Activated T-helper 2 cell treated with anti-CD3 and anti-CD28 coated beads, Interferon-gamma antibody, Interleukin-2, Interleukin-4, amounts not matched to agents 10 μg/mL and 5 μg/mL and 100 μg/mL, durations not matched to agents 14 hours and 24 hours and 36 hours (primary cell): ENCODE data around the gene PRSS1. TPM values are rescaled to one million over a fixed set of nuclear protein-coding genes. Genes with fewer than 3 reads are reported as not detected.
"Not testable (repeated sequence)": the region's sequence is repeated elsewhere in the genome, so short reads cannot be mapped to it uniquely, and the experiment has no call there.

ENCODE experiments used
- DNase-seq: peaks from one replicate; pipeline ENCODE4 v3.0.0; 2021; ENCODE audit warnings: low spot score
- H3K27ac Mint-ChIP-seq: one replicate; pipeline ENCODE4 v1.8.0; 2021; ENCODE audit warnings: mixed read lengths
- H3K27me3 Mint-ChIP-seq: one replicate; pipeline ENCODE4 v1.8.0; 2021; ENCODE audit warnings: low read depth, mixed read lengths
- H3K36me3 Mint-ChIP-seq: one replicate; pipeline ENCODE4 v1.8.0; 2021; ENCODE audit warnings: low read depth, mixed read lengths
- H3K4me1 Mint-ChIP-seq: one replicate; pipeline ENCODE4 v1.8.0; 2021; ENCODE audit warnings: low read depth, mixed read lengths
- H3K4me3 Mint-ChIP-seq: one replicate; pipeline ENCODE4 v1.8.0; 2021; ENCODE audit warnings: low read depth, mild to moderate bottlenecking, moderate library complexity, mixed read lengths
- H3K9me3 Mint-ChIP-seq: one replicate; pipeline ENCODE4 v1.8.0; 2021; ENCODE audit warnings: mixed read lengths
- intact Hi-C: fragments of 100-400 bp; cut with micrococcal nuclease; formaldehyde crosslinking; loops from one replicate; pipeline ENCODE4 v1.15.1; 2023
- total RNA-seq: library from RNA; stranded (reverse); gene quantifications from 2 replicates; pipeline ENCODE4 v1.2.3, GENCODE V29; 2022

PRSS1 gene
- total RNA-seq, 1 donor from 2014 or later, result not detected

DNA sequence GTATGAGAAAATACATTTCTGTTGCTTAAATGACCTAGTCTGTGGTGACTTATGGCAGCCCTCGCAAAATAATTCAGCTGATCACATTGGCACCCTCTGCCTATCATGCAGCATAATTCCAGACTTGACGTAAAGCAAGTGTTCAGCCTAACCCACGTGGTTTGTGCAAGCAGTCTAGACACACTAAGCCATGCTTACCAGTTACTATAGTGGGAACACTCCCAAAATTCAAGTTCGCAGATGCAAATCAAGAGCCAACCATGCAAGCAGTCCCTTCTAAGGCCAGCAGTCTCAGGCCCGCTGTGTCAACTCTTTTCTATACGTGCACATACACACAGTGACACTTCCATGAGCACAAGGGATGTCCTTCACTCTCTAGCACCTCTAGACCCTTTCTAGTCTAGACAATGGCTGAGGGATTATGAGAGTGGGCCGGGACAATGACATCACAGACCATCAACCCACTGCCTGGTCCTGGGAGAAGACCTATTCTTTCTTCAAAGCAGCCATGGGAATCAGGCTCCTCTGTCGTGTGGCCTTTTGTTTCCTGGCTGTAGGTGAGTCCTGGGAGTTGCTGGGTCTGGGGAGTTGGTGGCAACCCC lies 29.0 kb upstream of the PRSS1 start:
- Mint-ChIP-seq H3K27ac (no peak overlapping the region), H3K9me3 (no peaks in the 10 kb centered on the region), H3K27me3 (no peaks in the 10 kb centered on the region), H3K4me3 (peak overlapping the region; percentile 49), H3K4me1 (peaks cover 39% of the 10 kb centered on the region), H3K36me3 (no peaks in the 10 kb centered on the region)
- DNase-seq, result no peak
- intact Hi-C loops, result no loop called here

DNA sequence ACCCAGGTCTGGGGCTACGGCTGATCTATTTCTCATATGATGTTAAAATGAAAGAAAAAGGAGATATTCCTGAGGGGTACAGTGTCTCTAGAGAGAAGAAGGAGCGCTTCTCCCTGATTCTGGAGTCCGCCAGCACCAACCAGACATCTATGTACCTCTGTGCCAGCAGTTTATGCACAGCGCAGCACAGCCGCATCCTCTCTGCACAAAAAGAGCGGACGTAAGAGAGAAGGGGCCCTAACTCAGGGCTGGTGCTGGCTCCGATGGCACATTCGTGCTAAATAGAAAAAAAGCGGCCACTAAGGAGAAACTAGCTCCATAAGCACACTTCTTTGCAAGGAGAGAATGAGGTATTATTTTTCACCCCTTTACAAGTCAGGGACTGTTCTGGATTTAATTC lies 28.3 kb upstream of the PRSS1 start:
- no peak for DNase-seq
- Mint-ChIP-seq H3K4me3 (peak overlapping the region; percentile 49), H3K4me1 (peaks cover 36% of the 10 kb centered on the region), H3K27ac (no peak overlapping the region), H3K27me3 (no peaks in the 10 kb centered on the region), H3K36me3 (no peaks in the 10 kb centered on the region), H3K9me3 (no peaks in the 10 kb centered on the region)
- intact Hi-C loops, result no loop called here

DNA sequence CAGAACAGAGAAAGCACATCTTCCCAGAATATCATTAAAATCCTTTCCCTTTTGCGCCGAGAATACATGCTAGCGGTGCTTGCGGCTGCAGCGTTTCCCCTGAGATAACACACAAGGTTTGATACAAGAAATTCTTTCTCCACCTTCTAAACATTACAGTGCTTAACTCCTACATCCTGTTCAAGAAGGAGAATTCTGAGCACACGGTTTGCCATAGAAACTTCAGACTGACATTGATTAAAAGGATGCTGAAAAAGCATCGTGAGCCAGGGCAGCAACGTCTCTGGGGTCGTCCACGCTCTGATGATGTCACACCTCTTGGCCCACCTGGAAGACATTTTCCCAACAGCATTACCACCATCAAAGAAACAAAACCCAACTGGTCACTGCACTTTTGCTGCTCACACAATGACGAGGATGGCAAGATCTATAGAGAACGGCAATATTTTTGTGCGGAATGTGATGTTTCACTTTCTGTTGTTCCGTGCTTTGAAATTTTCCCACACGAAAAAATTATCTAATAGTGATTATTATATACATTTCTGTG lies 27.0 kb upstream of the PRSS1 start:
- Mint-ChIP-seq H3K4me3 (peak overlapping the region; percentile 64), H3K27me3 (no peaks in the 10 kb centered on the region), H3K4me1 (peaks cover 24% of the 10 kb centered on the region), H3K9me3 (no peaks in the 10 kb centered on the region), H3K27ac (peak overlapping the region; percentile 12), H3K36me3 (no peaks in the 10 kb centered on the region)
- DNase-seq, result no peak
- intact Hi-C loops, result no loop called here

DNA sequence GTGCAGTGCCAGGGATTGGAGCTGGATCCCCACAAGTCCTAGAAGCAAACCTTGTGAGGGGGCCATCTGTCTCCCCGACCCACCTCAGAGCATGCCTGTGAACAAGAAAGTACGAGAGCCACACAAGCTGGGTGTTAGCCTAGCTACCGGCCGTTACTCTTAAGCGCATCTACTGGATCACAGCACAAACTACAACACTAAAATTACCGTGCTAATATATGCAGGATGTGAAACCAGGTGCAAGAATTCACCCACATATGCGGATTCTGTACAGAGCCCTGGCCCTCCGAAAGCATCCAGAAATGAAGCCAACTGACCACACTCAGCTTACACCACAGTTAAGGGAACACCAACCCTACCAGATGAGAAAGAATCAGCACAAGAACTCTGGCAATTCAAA lies 16.0 kb upstream of the PRSS1 start:
- Mint-ChIP-seq H3K27me3 (no peaks in the 10 kb centered on the region), H3K36me3 (no peaks in the 10 kb centered on the region), H3K27ac (no peak overlapping the region), H3K9me3 (no peaks in the 10 kb centered on the region), H3K4me1 (no peaks in the 10 kb centered on the region), H3K4me3 (no peak overlapping the region)
- intact Hi-C loops, result no loop called here
- DNase-seq, result no peak

DNA sequence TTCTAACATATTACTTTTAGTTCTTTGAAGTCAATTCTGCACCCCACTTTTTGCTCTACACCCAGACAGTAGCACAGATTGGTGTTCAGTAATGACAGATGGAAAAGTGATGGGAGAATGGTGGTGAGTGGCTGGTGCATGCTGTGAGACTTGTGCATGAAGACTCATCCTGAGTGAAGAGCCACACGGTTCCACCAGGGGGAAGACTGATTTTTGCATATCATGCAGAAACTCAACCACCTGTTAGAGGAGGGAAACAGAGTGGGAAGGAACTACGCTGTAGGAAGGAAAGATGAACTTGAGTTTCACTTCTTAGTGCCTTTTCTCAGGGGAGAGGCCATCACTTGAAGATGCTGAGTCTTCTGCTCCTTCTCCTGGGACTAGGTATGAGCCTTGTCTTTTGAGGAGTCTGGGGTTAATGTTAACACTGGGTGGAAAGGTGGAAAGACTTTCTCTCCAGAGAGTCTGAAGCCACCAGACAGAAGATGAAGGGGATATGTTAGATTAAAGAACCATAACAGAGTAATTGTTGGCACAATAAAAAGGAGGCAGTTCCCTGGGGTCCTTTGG lies 9.3 kb upstream of the PRSS1 start:
- H3K9me3 Mint-ChIP-seq, result no peaks in the 10 kb centered on the region
- H3K4me1 Mint-ChIP-seq, result peaks cover 6% of the 10 kb centered on the region
- no peak for DNase-seq
- H3K27ac Mint-ChIP-seq, result no peak overlapping the region
- peak overlapping the region; percentile 21 for H3K4me3 Mint-ChIP-seq
- no peaks in the 10 kb centered on the region for H3K36me3 Mint-ChIP-seq
- peaks cover 2% of the 10 kb centered on the region for H3K27me3 Mint-ChIP-seq
- intact Hi-C loops, result no loop called here

DNA sequence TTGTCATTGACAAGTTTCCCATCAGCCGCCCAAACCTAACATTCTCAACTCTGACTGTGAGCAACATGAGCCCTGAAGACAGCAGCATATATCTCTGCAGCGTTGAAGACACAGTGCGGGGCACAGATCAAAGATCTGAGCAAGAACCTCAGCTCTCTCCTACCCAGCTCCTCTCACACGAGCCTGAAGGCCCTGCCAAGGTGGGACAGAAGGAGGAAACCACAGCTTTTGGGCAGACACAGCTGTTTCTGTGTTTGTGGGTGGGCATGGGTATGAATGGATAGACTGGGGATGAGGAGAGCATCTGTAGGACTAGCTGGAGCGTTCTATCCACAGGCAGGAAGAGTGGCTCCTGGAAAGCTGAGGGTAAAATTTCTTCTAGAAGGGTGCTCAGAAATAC lies 8.5 kb upstream of the PRSS1 start:
- Mint-ChIP-seq H3K36me3 (no peaks in the 10 kb centered on the region), H3K4me1 (peaks cover 6% of the 10 kb centered on the region), H3K9me3 (no peaks in the 10 kb centered on the region), H3K27ac (no peak overlapping the region), H3K27me3 (peaks cover 3% of the 10 kb centered on the region), H3K4me3 (no peak overlapping the region)
- no peak for DNase-seq
- intact Hi-C loops, result no loop called here

DNA sequence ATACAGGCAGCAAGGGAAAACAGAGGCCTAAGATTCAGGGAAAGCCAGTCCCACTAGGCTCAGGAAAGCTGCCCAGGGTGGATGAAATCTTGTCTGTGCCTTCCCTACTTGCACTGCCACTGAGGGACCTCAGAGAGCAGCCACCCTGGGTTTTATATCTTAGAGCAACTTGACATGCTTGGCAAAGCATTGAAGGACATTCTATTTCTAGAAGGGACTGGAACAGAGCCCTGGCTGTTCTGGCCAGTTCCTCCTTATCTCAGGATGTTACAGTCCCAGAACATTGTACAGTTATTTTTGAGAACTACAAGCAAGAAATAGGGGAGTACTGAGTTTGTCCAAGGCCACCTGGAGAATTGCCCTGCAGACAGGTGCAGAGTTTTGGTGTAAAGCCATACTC lies 7.3 kb upstream of the PRSS1 start:
- DNase-seq, H3K4me3 Mint-ChIP-seq, H3K4me1 Mint-ChIP-seq, H3K9me3 Mint-ChIP-seq, intact Hi-C loops, H3K36me3 Mint-ChIP-seq, H3K27ac Mint-ChIP-seq, H3K27me3 Mint-ChIP-seq: not testable (repeated sequence)

DNA sequence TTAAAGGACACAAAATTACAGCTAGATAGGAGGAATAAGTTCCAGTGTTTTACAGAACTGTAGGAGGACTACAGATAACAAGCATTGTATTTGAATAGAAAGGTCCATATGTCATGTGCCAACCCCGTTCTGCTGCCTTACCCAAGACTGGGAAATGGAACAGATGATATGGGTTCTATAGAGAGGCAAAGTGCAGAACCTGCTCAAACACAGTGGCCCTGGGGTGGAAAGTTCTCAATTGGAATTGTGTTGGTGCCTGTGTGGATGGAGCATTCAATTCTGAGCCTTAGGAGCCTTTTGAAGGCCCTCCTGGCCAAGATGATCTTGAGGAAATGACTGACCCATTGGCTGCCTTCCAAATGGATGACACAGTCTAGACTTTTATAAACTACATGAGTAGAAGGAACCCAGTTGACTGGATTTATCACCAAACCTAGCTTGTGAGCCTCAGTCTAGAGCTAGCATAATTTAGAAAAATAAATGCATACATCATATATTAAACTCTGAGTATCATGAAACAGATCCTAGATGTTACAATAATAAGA lies 4.1 kb upstream of the PRSS1 start:
- H3K4me3 Mint-ChIP-seq, result no peak overlapping the region
- H3K27me3 Mint-ChIP-seq, result peaks cover 11% of the 10 kb centered on the region
- no peak overlapping the region for H3K27ac Mint-ChIP-seq
- no peaks in the 10 kb centered on the region for H3K9me3 Mint-ChIP-seq
- no peaks in the 10 kb centered on the region for H3K4me1 Mint-ChIP-seq
- no peaks in the 10 kb centered on the region for H3K36me3 Mint-ChIP-seq
- intact Hi-C loops, result no loop called here
- no peak for DNase-seq

DNA sequence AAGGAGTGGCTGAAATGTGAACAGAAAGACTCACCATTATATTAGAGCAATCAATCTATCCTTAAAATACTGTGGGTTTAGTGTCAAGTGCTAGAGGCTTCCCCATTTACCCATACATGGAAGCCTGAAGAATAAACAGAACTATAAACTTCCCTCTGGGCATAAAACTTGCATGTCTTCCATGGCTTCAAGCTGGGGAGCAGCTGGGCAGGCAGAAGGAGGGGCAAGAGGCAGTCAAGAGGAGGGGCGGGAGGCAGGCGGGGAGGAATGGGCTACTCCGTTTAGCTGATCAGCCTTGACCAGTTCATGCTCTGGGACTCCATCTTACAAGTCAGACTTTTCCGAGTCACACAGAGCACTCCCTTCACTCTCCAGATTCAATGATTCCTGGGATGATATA lies 3.5 kb upstream of the PRSS1 start:
- no peaks in the 10 kb centered on the region for H3K4me1 Mint-ChIP-seq
- intact Hi-C loops, result no loop called here
- H3K9me3 Mint-ChIP-seq, result no peaks in the 10 kb centered on the region
- H3K36me3 Mint-ChIP-seq, result no peaks in the 10 kb centered on the region
- H3K27me3 Mint-ChIP-seq, result peaks cover 11% of the 10 kb centered on the region
- no peak overlapping the region for H3K27ac Mint-ChIP-seq
- H3K4me3 Mint-ChIP-seq, result no peak overlapping the region
- DNase-seq, result no peak

DNA sequence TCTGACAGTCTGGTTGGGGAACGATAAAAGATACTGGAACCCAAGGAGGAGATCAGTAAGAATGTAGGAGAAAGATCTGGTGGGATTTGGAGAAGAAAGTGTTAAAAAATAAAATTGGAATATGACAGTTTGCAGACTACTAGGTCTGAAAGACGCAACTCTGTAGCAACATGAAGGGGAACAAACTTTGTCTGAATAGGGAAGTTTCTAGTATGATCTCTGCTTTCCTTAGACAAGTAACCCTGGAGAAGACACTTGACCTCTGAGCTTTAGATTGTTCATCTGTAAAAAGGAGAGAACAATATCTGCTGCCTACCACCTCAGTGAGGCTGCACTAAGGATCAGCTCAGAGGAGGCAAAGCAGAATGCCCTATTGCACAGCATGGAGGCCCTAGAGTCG lies 3.0 kb upstream of the PRSS1 start:
- H3K27me3 Mint-ChIP-seq, result peaks cover 11% of the 10 kb centered on the region
- intact Hi-C loops, result no loop called here
- no peak overlapping the region for H3K27ac Mint-ChIP-seq
- no peaks in the 10 kb centered on the region for H3K4me1 Mint-ChIP-seq
- no peaks in the 10 kb centered on the region for H3K9me3 Mint-ChIP-seq
- no peak overlapping the region for H3K4me3 Mint-ChIP-seq
- DNase-seq, result no peak
- H3K36me3 Mint-ChIP-seq, result no peaks in the 10 kb centered on the region

DNA sequence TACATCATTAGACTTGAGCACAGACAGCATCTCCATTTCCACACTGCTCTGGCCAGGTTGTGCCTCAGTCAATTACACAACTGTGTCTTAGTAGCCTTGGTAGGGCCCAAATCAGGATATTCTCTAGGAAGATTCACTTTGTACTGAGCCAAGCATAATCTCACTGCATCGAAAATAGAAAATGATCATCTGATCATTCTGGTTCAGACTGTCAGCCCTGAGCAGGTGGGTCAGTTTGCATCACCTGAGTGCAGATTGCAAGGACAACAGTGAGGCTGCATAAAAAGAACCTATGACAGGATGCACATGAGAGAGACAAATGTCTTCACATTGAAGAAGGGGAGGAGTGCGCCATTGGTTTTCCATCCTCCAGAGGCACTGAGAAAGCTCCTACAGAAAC lies 862 bp upstream of the PRSS1 start:
- DNase-seq, intact Hi-C loops, H3K4me1 Mint-ChIP-seq, H3K4me3 Mint-ChIP-seq, H3K27ac Mint-ChIP-seq, H3K9me3 Mint-ChIP-seq, H3K36me3 Mint-ChIP-seq: not testable (repeated sequence)
- peaks cover 12% of the 10 kb centered on the region for H3K27me3 Mint-ChIP-seq

DNA sequence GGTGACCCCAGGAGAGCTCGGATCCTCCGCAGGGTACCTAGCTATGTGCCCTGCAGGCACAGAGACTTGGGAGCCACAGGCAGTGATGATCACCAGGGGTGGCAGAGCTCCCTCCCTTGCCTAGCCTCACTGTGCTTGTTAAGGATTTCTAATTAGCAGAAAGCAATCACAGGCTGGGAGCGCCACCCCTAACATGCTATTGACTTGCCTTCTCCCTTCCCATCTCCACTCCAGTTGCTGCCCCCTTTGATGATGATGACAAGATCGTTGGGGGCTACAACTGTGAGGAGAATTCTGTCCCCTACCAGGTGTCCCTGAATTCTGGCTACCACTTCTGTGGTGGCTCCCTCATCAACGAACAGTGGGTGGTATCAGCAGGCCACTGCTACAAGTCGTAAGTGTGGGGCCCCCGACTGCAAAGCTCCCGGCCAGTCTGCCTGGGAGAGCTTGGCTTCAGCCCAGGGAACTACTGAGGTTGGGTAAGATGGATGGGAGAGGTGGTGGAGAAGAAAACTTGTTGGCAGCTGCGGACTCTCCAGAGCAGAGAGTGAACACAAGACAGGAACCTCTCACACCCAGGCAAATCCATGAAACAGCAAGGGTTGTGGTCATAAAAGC lies 1.2 kb downstream of the PRSS1 start:
- no peaks in the 10 kb centered on the region for H3K4me1 Mint-ChIP-seq
- H3K9me3 Mint-ChIP-seq, result no peaks in the 10 kb centered on the region
- intact Hi-C loops, result no loop called here
- peaks cover 11% of the 10 kb centered on the region for H3K27me3 Mint-ChIP-seq
- H3K27ac Mint-ChIP-seq, result no peak overlapping the region
- H3K4me3 Mint-ChIP-seq, result no peak overlapping the region
- no peak for DNase-seq
- no peaks in the 10 kb centered on the region for H3K36me3 Mint-ChIP-seq

DNA sequence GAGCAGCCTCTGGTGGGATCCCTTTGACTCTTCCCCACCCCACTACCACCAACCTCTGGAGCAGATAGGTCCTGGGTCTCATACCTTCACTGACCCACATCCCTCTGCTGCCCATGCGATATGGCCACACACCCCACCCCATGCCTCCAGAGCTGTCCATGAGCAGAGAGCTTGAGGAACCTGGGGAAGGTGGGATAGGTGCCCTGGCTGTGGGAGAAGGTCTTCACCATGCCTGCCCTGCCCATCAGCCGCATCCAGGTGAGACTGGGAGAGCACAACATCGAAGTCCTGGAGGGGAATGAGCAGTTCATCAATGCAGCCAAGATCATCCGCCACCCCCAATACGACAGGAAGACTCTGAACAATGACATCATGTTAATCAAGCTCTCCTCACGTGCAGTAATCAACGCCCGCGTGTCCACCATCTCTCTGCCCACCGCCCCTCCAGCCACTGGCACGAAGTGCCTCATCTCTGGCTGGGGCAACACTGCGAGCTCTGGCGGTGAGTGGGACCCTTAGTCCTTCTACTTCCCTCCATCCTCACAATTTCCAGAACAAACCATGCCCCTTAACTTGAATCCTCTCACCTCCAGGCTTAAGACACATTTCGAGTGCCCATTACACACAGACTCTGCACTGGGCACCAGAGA lies 2.4 kb downstream of the PRSS1 start:
- H3K36me3 Mint-ChIP-seq, H3K9me3 Mint-ChIP-seq, H3K4me3 Mint-ChIP-seq, H3K27ac Mint-ChIP-seq, H3K27me3 Mint-ChIP-seq, H3K4me1 Mint-ChIP-seq, DNase-seq, intact Hi-C loops: not testable (repeated sequence)
